RWPE1 (cell line): ENCODE measurements around the gene KRTAP2-1.
"Not testable (repeated sequence)": the region's sequence is repeated elsewhere in the genome, so short reads cannot be mapped to it uniquely, and the experiment has no call there.

Experiments
- CTCF ChIA-PET: fragments of 350-600 bp; sonication (Branson Sonifier 250); formaldehyde crosslinking; extraction: SDS; loops from one replicate; lab custom pipeline; 2021; lab: Yijun Ruan, JAX
- POLR2A ChIA-PET: fragments of 400-600 bp; formaldehyde crosslinking; extraction: SDS; loops from one replicate; lab custom pipeline; 2020; ENCODE audit warnings: antibody characterized with exemption; ENCODE audit not compliant: low non-redundant PET; lab: Yijun Ruan, JAX
- DNase-seq: peaks from one replicate; pipeline ENCODE4 v3.0.0; 2012; ENCODE audit warnings: low spot score
- H3K27ac ChIP-seq: fragments of 450-650 bp; 2 replicates; pipeline ENCODE4 v1.5.1; 2017
- TF ChIP-seq, protein P1 (sequence below): fragments of 450-650 bp; conservative IDR thresholded peaks from 2 replicates; pipeline ENCODE4 v1.5.1; 2017; ENCODE audit warnings: low read depth, mild to moderate bottlenecking

KRTAP2-1 gene, protein sequence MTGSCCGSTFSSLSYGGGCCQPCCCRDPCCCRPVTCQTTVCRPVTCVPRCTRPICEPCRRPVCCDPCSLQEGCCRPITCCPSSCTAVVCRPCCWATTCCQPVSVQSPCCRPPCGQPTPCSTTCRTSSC

GRCh38 chr17:41046735-41047465 lies at the start of gene KRTAP2-1:
Gene KRTAP2-1, minus strand, starts transcription at chr17:41047316. Its CDS starts 49 bp downstream, at chr17:41047267.
- CTCF ChIA-PET: interaction anchor here (0.5 to 0.6 kb wide), 2 partner anchors 75 to 330 kb away, joined by 4 read pairs; no protein-coding TSS in a partner anchor
- H3K27ac ChIP-seq, POLR2A ChIA-PET, DNase-seq: not testable (repeated sequence)

- ChIA-PET CTCF (no interaction called here), POLR2A (no interaction called here)
- no peak overlapping the region for H3K27ac ChIP-seq
- no peak for DNase-seq
- TF ChIP-seq, protein P1, sequence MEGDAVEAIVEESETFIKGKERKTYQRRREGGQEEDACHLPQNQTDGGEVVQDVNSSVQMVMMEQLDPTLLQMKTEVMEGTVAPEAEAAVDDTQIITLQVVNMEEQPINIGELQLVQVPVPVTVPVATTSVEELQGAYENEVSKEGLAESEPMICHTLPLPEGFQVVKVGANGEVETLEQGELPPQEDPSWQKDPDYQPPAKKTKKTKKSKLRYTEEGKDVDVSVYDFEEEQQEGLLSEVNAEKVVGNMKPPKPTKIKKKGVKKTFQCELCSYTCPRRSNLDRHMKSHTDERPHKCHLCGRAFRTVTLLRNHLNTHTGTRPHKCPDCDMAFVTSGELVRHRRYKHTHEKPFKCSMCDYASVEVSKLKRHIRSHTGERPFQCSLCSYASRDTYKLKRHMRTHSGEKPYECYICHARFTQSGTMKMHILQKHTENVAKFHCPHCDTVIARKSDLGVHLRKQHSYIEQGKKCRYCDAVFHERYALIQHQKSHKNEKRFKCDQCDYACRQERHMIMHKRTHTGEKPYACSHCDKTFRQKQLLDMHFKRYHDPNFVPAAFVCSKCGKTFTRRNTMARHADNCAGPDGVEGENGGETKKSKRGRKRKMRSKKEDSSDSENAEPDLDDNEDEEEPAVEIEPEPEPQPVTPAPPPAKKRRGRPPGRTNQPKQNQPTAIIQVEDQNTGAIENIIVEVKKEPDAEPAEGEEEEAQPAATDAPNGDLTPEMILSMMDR: no peak
Measured at GRCh38 chr17:41096055-41096454, 48.9 kb upstream of the KRTAP2-1 start.

- POLR2A ChIA-PET, DNase-seq, CTCF ChIA-PET, H3K27ac ChIP-seq: not testable (repeated sequence)
Measured at GRCh38 chr17:41088760-41089352, 41.7 kb upstream of the KRTAP2-1 start.

- CTCF ChIA-PET, DNase-seq, POLR2A ChIA-PET, H3K27ac ChIP-seq: not testable (repeated sequence)
Measured at GRCh38 chr17:41084100-41084856, 37.2 kb upstream of the KRTAP2-1 start, which contains the start of gene KRTAP4-7. Gene KRTAP4-7, plus strand, starts transcription at chr17:41084150. Its CDS starts 57 bp downstream, at chr17:41084207.

DNA sequence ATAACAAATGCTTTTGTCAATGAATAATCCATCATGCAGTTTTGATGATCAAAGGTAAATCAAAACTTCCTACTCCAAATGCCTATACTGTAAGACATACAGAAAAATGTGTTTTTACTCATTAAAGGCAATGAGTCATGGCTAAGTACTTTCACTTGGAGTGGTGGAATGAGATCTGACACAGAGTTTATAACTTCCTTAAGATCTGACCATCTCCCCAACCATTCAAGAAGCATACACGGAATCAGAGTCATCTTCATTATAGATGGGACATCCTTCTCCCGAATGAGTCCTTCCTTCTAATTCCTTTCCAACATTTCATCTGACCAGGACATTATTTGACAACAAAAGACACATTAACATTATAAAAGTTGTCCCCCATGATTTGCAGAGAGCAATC lies 36.3 kb upstream of the KRTAP2-1 start:
- H3K27ac ChIP-seq, CTCF ChIA-PET, POLR2A ChIA-PET, DNase-seq: not testable (repeated sequence)

DNA sequence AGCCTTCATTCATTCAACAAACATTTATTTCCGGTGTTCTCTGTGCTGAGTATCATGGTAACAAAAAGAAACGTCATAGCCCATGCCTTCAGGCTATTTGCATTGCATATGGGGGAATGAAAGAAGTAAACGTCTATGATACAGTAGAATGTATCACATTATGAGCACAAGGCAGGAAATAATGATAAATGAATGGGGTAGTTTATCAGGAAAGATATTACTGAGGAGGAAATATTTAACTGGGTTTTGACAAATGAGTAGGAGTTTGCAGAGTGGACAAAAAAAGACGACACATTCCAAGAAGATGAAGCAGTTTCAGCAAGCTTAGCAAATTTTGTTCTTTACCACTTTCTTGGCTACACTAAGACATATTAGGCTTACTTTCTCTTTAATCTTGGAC lies 35.5 kb upstream of the KRTAP2-1 start:
- POLR2A ChIA-PET: no interaction called here
- TF ChIP-seq, protein P1: no peak
- H3K27ac ChIP-seq: no peak overlapping the region
- peak; percentile 30 for DNase-seq
- CTCF ChIA-PET: no interaction called here

- DNase-seq: no peak
- ChIA-PET POLR2A (no interaction called here), CTCF (no interaction called here)
- H3K27ac ChIP-seq: no peak overlapping the region
- TF ChIP-seq, protein P1: no peak
Measured at GRCh38 chr17:41076788-41077187, 29.7 kb upstream of the KRTAP2-1 start.

DNA sequence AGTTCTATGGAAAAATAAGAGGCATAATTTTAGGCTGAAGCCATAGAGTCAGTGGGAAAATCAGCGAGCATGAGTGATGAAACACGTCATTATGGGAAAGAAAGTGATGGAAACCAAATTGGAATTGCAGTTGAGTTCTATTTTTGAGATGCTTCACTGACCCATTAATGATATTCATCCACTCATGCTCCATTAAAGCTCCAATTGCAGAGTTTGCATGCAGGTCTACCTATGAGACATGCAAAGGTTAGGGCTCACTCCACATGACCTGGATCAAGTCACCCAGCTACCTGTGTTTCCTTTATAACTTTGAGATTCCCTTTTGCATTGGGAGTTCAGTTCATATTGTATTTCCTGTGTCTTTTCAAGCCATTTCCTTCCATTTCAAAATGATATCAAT lies 26.6 kb upstream of the KRTAP2-1 start:
- TF ChIP-seq, protein P1: no peak
- ChIA-PET POLR2A (no interaction called here), CTCF (no interaction called here)
- no peak for DNase-seq
- H3K27ac ChIP-seq: no peak overlapping the region
